ENCODE results near the gene FRYL. TPM values are rescaled to one million over a fixed set of nuclear protein-coding genes. Genes with fewer than 3 reads are reported as not detected.

The FRYL gene
- total and polyA plus RNA-seq, 3 experiments from 2014 or later = 34.9 to 70.3 (median 69.3) TPM

DNA sequence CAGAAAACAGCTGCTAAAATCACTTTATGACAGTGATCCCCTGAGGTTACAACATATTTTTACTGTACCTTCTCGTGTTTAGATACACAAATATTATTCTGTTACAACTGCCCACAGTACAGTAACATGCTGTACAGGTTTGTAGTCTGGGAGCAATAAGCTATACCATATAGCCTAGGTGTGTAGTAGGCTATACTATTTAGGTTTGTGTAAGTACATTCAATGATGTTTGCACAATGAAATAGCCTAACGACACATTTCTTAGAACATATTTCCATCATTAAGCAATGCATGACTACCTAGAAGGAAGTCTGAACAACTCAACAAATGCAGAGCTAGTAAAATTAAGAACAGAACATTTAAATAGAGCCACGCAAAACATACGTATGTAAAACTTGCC, 177.3 kb downstream of the FRYL start:
- Histone ChIP-seq H3K27ac (ENCODE audit: low read depth, low read length) (no peak overlapping the region), H3K4me3 (ENCODE audit: low read length) (no peak overlapping the region), H3K27me3 (ENCODE audit: insufficient read depth, low read length, poor library complexity, severe bottlenecking) (no peaks in the 10 kb centered on the region), H3K36me3 (ENCODE audit: insufficient read depth, low read length) (no peaks in the 10 kb centered on the region), H3K4me1 (ENCODE audit: insufficient read depth, low read length) (no peaks in the 10 kb centered on the region), H3K9me3 (ENCODE audit: low read length) (no peaks in the 10 kb centered on the region)
- Mint-ChIP-seq H3K9me3 (no peaks in the 10 kb centered on the region), H3K36me3 (peaks cover 3 to 68% (median 11%) of the 10 kb centered on the region in 3 donors), H3K27me3 (no peaks in the 10 kb centered on the region), H3K4me1 (peaks cover 0 to 4% (median 4%) of the 10 kb centered on the region in 3 donors), H3K4me3 (no peak overlapping the region), H3K27ac (no peak overlapping the region)
- CTCF ChIA-PET = no interaction called here
- POLR2A ChIA-PET = no interaction called here
- DNase-seq = no peak

GRCh38 chr4:48602222-48602621, 177.9 kb downstream of the FRYL start:
- Histone ChIP-seq H3K9me3 (ENCODE audit: low read length) (no peaks in the 10 kb centered on the region), H3K4me3 (ENCODE audit: low read length) (no peak overlapping the region), H3K4me1 (ENCODE audit: insufficient read depth, low read length) (no peaks in the 10 kb centered on the region), H3K27ac (ENCODE audit: low read depth, low read length) (no peak overlapping the region), H3K36me3 (ENCODE audit: insufficient read depth, low read length) (no peaks in the 10 kb centered on the region), H3K27me3 (ENCODE audit: insufficient read depth, low read length, poor library complexity, severe bottlenecking) (no peaks in the 10 kb centered on the region)
- Mint-ChIP-seq H3K36me3 (peaks cover 3 to 67% (median 11%) of the 10 kb centered on the region in 3 donors), H3K27me3 (no peaks in the 10 kb centered on the region), H3K4me1 (peaks cover 0 to 4% (median 4%) of the 10 kb centered on the region in 3 donors), H3K9me3 (no peaks in the 10 kb centered on the region), H3K4me3 (no peak overlapping the region), H3K27ac (no peak overlapping the region)
- ChIA-PET CTCF (no interaction called here), POLR2A (no interaction called here)
- no peak for DNase-seq

DNA sequence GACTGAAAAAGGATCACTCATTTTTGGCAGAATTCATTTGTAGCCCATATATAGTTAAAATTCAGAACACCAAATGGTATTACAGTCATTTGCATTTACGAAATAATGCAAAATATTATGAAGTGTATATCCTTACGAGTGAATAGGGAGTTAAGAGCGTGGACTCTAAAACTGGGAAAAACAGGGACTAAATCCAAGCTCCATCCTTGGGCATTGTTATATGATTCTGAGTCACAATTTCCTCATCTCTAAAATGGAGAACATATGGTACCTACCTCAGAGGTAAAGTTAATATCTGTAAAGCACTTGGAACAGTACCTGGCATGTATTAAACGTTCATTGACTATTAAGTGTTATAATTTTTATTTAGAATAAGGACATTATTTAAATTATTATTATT, 183.7 kb downstream of the FRYL start:
- H3K27me3 ChIP-seq (ENCODE audit: insufficient read depth, low read length, poor library complexity, severe bottlenecking) = no peaks in the 10 kb centered on the region
- CTCF ChIA-PET = no interaction called here

GRCh38 chr4:48594180-48594579, 185.9 kb downstream of the FRYL start:
- CTCF ChIA-PET = no interaction called here
- H3K36me3 ChIP-seq (ENCODE audit: insufficient read depth, low read length) = peaks cover 3% of the 10 kb centered on the region

More for the DNA sequence above, 183.7 kb downstream of the FRYL start:
- POLR2A ChIA-PET = no interaction called here
- Mint-ChIP-seq H3K4me3 (no peak overlapping the region), H3K4me1 (peaks cover 0 to 3% (median 0%) of the 10 kb centered on the region in 3 donors), H3K27ac (no peak overlapping the region), H3K9me3 (no peaks in the 10 kb centered on the region), H3K27me3 (peaks cover 0 to 2% of the 10 kb centered on the region in 2 donors), H3K36me3 (peaks cover 0 to 67% (median 5%) of the 10 kb centered on the region in 3 donors)
- Histone ChIP-seq H3K4me1 (ENCODE audit: insufficient read depth, low read length) (no peaks in the 10 kb centered on the region), H3K9me3 (ENCODE audit: low read length) (no peaks in the 10 kb centered on the region), H3K27ac (ENCODE audit: low read depth, low read length) (no peak overlapping the region), H3K4me3 (ENCODE audit: low read length) (no peak overlapping the region), H3K36me3 (ENCODE audit: insufficient read depth, low read length) (no peaks in the 10 kb centered on the region)
- no peak for DNase-seq

DNA sequence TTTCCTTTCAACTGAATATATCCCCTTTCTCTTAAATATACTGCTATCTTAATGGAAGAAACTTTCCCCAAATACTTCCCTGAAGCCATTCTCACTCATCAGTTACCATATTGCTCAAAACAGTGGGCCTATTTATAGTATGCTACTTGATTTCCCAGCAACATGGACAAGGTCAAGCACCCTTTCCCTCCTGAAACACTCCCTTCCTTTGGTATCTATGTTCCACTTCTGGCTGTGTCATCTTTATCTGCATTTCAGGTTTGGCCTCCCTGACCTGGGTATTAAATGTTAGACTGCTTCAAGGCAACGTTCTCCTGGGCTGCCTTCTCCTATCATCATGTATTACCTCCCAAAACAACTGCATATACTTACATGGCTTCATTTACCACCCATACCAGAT, 188.7 kb downstream of the FRYL start:
- ChIA-PET POLR2A (no interaction called here), CTCF (no interaction called here)
- Mint-ChIP-seq H3K4me3 (no peak overlapping the region), H3K9me3 (no peaks in the 10 kb centered on the region), H3K36me3 (peaks cover 0 to 70% (median 10%) of the 10 kb centered on the region in 3 donors), H3K27ac (peak overlapping the region in 3 of 8 donors; percentile 25 to 45 (median 36)), H3K4me1 (peaks cover 11 to 14% (median 13%) of the 10 kb centered on the region in 3 donors), H3K27me3 (peaks cover 0 to 2% of the 10 kb centered on the region in 2 donors)
- no peak for DNase-seq
- no peaks in the 10 kb centered on the region for H3K27me3 ChIP-seq (ENCODE audit: insufficient read depth, low read length, poor library complexity, severe bottlenecking)
- H3K9me3 ChIP-seq (ENCODE audit: low read length) = no peaks in the 10 kb centered on the region
- no peak overlapping the region for H3K27ac ChIP-seq (ENCODE audit: low read depth, low read length)
- no peaks in the 10 kb centered on the region for H3K4me1 ChIP-seq (ENCODE audit: insufficient read depth, low read length)
- peaks cover 17% of the 10 kb centered on the region for H3K36me3 ChIP-seq (ENCODE audit: insufficient read depth, low read length)
- H3K4me3 ChIP-seq (ENCODE audit: low read length) = no peak overlapping the region

More at GRCh38 chr4:48594180-48594579, 185.9 kb downstream of the FRYL start:
- Histone ChIP-seq H3K27me3 (ENCODE audit: insufficient read depth, low read length, poor library complexity, severe bottlenecking) (no peaks in the 10 kb centered on the region), H3K9me3 (ENCODE audit: low read length) (no peaks in the 10 kb centered on the region), H3K4me1 (ENCODE audit: insufficient read depth, low read length) (no peaks in the 10 kb centered on the region), H3K4me3 (ENCODE audit: low read length) (no peak overlapping the region), H3K27ac (ENCODE audit: low read depth, low read length) (no peak overlapping the region)
- H3K4me1 Mint-ChIP-seq = peaks cover 4 to 6% (median 5%) of the 10 kb centered on the region in 3 donors
- peaks cover 0 to 71% (median 7%) of the 10 kb centered on the region in 3 donors for H3K36me3 Mint-ChIP-seq
- peaks cover 0 to 2% of the 10 kb centered on the region in 2 donors for H3K27me3 Mint-ChIP-seq
- H3K4me3 Mint-ChIP-seq = no peak overlapping the region
- no peak for DNase-seq
- peak overlapping the region in 2 of 8 donors; percentile 31 to 83 for H3K27ac Mint-ChIP-seq
- H3K9me3 Mint-ChIP-seq = no peaks in the 10 kb centered on the region
- POLR2A ChIA-PET = no interaction called here

GRCh38 chr4:48590884-48591283, 189.2 kb downstream of the FRYL start:
- H3K4me3 Mint-ChIP-seq = no peak overlapping the region
- peaks cover 17% of the 10 kb centered on the region for H3K36me3 ChIP-seq (ENCODE audit: insufficient read depth, low read length)
- H3K27ac Mint-ChIP-seq = peak overlapping the region in 3 of 8 donors; percentile 24 to 45 (median 33)
- DNase-seq = no peak
- H3K27me3 ChIP-seq (ENCODE audit: insufficient read depth, low read length, poor library complexity, severe bottlenecking) = no peaks in the 10 kb centered on the region
- peaks cover 11 to 14% (median 13%) of the 10 kb centered on the region in 3 donors for H3K4me1 Mint-ChIP-seq
- ChIA-PET POLR2A (no interaction called here), CTCF (no interaction called here)
- H3K9me3 Mint-ChIP-seq = no peaks in the 10 kb centered on the region
- no peaks in the 10 kb centered on the region for H3K4me1 ChIP-seq (ENCODE audit: insufficient read depth, low read length)
- no peak overlapping the region for H3K27ac ChIP-seq (ENCODE audit: low read depth, low read length)
- H3K27me3 Mint-ChIP-seq = peaks cover 0 to 2% of the 10 kb centered on the region in 2 donors
- H3K9me3 ChIP-seq (ENCODE audit: low read length) = no peaks in the 10 kb centered on the region
- no peak overlapping the region for H3K4me3 ChIP-seq (ENCODE audit: low read length)
- H3K36me3 Mint-ChIP-seq = peaks cover 0 to 73% (median 15%) of the 10 kb centered on the region in 3 donors

- ChIA-PET CTCF (no interaction called here), POLR2A (no interaction called here)
- Mint-ChIP-seq H3K4me1 (peaks cover 9 to 14% (median 13%) of the 10 kb centered on the region in 3 donors), H3K27me3 (no peaks in the 10 kb centered on the region), H3K36me3 (peaks cover 0 to 75% (median 19%) of the 10 kb centered on the region in 3 donors), H3K9me3 (no peaks in the 10 kb centered on the region), H3K4me3 (no peak overlapping the region), H3K27ac (peak overlapping the region in 2 of 8 donors; percentile 29 to 35)
- Histone ChIP-seq H3K27me3 (ENCODE audit: insufficient read depth, low read length, poor library complexity, severe bottlenecking) (no peaks in the 10 kb centered on the region), H3K4me3 (ENCODE audit: low read length) (no peak overlapping the region), H3K4me1 (ENCODE audit: insufficient read depth, low read length) (no peaks in the 10 kb centered on the region), H3K36me3 (ENCODE audit: insufficient read depth, low read length) (peaks cover 19% of the 10 kb centered on the region), H3K9me3 (ENCODE audit: low read length) (no peaks in the 10 kb centered on the region), H3K27ac (ENCODE audit: low read depth, low read length) (no peak overlapping the region)
- DNase-seq = no peak
Measured at GRCh38 chr4:48589098-48589445, 191.0 kb downstream of the FRYL start.

- peak overlapping the region; percentile 16 to 86 (median 72) for H3K27ac Mint-ChIP-seq
Measured at GRCh38 chr4:48588230-48589097, 191.6 kb downstream of the FRYL start.

More at GRCh38 chr4:48588230-48589097, 191.6 kb downstream of the FRYL start:
- ChIA-PET POLR2A (interaction anchor here (0.7 kb wide), 1 partner anchor 70 kb away, joined by 3 read pairs; no protein-coding TSS in a partner anchor), CTCF (no interaction called here)
- no peaks in the 10 kb centered on the region for H3K27me3 ChIP-seq (ENCODE audit: insufficient read depth, low read length, poor library complexity, severe bottlenecking)
- Mint-ChIP-seq H3K4me1 (peaks cover 9 to 14% (median 13%) of the 10 kb centered on the region in 3 donors), H3K4me3 (no peak overlapping the region), H3K9me3 (no peaks in the 10 kb centered on the region), H3K27me3 (no peaks in the 10 kb centered on the region), H3K36me3 (peaks cover 0 to 76% (median 19%) of the 10 kb centered on the region in 3 donors)
- no peak for DNase-seq
- no peaks in the 10 kb centered on the region for H3K4me1 ChIP-seq (ENCODE audit: insufficient read depth, low read length)
- H3K4me3 ChIP-seq (ENCODE audit: low read length) = no peak overlapping the region
- H3K36me3 ChIP-seq (ENCODE audit: insufficient read depth, low read length) = peaks cover 20% of the 10 kb centered on the region
- no peak overlapping the region for H3K27ac ChIP-seq (ENCODE audit: low read depth, low read length)
- H3K9me3 ChIP-seq (ENCODE audit: low read length) = no peaks in the 10 kb centered on the region

Measured in CD8-positive, alpha-beta memory T cell (primary cell).